M059J (cell line): ENCODE results near the gene GPR157. TPM values are rescaled to one million over a fixed set of nuclear protein-coding genes. Genes with fewer than 3 reads are reported as not detected.

Experiments used
- DNase-seq: peaks from one replicate; pipeline ENCODE4 v3.0.0-alpha.2; 2012; ENCODE audit warnings: low read depth
- total RNA-seq: library from RNA; depleted of rRNA; stranded (reverse); fragments of >200 nt; shearing (Covaris generic); gene quantifications from 2 replicates; pipeline ENCODE4 v1.2.3, GENCODE V29; 2014

Gene GPR157
- total RNA-seq, 1 experiment from 2014 or later = 2.9 TPM

DNA sequence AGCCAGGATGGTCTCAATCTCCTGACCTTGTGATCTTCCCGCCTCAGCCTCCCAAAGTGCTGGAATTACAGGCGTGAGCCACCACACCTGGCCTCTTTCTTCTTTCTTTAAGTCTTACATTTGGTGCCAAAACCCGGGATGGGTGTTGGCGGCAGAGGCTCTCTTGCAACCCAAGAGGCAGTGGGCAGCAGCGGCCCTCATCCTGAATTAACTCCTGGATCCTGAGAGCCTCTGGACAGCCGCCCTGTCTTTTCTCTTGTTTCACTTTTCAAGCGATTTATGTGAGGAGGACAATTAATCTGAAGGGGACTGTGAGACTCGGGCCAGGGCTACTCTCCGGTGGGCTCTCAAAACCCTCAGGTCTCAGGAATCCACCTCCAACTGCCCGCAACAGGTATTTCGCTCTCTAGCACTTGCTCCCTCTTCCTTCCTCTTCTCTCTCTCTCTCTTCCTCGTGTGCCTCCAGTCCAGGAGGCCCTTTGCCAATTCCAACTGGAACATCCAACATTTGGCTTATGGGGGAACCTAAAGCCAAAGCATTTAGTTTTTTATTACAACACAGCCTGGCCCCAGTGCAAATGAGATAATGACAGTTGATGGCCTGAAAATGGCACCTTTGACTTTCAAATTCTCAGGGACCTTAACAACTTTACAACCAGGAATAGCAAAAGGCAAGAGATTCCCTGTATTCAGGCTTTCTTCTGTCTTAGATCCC is 41.3 kb downstream of the GPR157 start:
- no peak for DNase-seq

DNA sequence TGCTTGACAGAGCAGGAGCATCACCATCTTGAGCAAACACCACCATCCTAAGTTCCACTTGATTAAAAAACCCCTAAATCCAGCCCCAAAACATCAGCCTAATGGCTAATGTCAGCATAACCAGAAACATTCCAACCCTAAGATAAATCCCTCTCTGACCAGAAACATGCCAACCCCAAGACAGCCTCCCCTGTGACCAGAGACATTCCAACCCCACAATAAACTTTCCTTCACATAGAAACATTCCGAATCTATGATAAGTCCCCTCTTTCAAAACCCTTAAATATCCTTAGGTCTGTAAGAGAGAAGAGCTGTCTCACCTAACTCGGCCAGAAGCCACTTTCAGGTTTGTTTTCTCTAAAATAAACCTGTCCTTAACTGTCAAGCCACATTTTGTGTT is 42.1 kb downstream of the GPR157 start:
- peak; percentile 80 for DNase-seq

DNA sequence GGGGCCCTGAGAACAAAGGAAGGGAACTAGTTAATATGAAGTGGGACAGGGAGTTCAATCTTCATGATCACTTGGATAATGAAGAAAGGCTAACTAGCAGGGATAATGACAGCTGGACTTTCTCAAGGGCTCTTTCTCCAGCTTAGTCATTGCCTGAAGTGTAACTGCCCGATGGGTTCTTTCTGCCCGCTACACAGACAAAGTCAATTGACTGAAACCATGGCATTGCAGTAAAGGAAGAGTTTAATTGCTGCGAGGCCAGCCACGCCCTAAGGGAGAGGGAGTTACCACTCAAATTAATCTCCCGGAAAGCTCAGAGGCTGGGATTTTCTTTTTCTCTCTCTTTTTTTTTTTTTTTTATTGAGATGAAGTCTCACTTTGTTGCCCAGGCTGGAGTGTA is 42.9 kb downstream of the GPR157 start:
- peak; percentile 83 for DNase-seq

DNA sequence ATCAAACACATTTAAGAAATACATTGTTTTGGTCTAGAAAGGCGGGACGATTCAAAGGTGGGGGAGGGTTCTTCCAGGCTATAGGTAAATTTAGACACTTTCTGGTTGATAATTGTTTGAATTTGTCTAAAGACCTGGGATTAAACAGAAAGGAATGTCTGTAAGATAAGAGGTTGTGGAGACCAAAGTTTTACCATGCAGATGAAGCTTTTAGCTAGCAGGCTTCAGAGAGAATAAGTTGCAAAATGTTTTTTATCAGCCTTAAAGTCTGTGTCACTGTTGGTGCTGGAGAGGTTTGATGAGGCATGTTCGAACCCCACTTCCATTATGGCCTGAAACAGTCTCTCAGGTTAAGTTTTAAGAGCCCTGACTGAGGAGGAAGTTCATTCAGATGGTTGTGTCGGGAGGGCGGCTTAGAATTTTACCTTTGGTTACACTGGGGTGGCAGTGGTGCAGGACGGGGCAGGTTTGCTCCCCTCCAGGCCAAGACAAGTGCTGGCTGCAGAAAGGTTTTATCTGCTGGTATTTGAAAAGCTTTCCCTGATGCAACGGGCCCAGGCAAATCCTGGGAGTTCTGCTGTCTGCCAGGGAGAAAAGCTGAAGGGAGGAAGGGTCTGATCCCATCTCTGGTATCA is 43.5 kb downstream of the GPR157 start:
- DNase-seq = no peak

DNA sequence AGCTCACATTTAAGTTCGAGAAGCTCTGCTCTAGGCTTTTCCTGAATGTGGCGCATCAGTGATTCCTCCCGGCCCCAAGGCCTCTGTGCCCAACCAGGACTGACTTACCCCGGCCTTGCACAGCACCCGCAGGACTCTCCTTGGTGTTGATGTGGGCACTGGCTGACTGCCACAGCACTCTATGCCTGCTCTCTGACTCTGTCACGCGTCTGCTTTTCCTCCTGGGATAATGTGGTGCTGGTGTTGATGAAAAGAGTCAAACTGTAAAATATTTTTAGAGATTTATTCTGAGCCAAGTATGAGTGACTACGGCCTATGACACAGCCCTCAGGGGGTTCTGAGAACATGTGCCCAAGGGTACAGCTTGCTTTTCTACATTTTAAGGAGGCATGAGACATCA is 44.0 kb downstream of the GPR157 start:
- DNase-seq = peak; percentile 97

DNA sequence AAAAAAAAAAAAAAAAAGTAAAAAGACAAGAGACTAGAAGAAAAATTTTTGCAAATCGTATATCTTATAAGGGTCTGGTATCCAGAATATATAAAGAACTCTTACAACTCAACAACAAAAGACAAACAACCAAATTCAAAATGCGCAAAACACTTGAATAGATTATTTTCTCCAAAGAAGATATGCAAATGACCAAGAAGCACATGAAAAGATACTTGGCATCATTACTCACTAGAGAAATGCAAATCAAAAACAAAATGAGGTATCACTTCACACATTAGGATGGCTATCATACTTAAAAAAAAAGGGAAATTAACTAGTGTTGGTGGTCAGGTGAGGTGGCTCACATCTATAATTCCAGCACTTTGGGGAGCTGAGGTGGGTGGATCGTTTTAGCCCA is 47.4 kb downstream of the GPR157 start:
- DNase-seq = no peak

DNA sequence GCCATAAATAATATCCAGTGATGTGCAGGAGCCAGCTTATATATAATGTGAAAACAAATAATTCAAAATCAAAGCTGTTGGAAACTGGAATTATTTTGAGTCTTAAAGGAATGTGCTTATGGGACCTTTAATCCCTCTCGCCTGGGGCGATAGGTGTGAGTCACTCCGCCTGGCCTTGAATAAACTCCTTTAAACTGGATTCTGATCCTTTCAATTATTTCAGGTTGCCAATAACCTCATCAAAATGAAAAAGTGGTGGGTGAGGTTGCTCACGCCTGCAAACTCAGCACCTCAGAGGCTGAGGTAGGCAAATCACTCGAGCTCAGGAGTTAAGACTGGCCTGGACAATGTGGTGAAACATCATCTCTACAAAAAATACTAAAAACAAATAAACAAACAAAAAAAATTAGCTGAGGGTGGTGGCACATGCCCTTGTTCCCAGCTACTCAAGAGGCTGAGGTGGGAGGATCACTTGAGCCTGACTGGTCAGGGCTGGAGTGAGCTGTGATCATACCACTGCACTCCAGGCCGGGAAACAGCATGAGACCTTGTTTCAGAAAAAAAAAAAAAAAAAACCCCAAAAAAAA is 48.1 kb downstream of the GPR157 start:
- DNase-seq = peak; percentile 96

DNA sequence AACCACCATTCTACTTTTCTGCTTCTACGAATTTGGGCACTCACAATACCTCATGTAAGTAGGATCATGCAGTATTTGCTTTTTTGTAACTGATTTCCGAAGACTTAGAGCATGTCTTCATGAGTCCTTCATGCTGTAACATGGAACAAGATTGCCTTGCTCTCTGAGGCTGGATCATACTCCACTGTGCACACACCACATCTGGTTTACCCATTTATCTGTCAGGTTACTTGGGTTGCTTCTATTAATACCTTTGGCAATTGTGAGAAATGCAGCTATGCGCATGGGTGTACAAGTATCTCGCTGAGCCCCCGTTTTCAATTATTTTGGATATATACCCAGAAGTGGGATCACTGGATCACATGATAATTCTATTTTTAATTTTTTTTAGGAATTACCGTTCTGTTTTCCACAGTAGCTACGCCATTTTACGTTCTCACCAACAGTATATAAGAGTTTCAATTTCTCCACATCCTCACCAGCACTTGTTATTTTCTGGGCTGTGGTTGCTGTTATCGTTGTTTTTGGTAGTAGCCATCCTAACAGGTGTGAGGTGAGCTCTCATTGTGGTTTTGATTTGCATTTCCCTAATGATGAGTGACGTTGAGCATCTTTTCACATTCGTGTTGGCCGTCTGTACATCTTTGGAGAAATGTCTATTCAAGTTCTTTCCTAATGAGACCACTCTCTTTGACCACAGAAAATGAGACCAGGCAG is 48.8 kb downstream of the GPR157 start:
- no peak for DNase-seq

DNA sequence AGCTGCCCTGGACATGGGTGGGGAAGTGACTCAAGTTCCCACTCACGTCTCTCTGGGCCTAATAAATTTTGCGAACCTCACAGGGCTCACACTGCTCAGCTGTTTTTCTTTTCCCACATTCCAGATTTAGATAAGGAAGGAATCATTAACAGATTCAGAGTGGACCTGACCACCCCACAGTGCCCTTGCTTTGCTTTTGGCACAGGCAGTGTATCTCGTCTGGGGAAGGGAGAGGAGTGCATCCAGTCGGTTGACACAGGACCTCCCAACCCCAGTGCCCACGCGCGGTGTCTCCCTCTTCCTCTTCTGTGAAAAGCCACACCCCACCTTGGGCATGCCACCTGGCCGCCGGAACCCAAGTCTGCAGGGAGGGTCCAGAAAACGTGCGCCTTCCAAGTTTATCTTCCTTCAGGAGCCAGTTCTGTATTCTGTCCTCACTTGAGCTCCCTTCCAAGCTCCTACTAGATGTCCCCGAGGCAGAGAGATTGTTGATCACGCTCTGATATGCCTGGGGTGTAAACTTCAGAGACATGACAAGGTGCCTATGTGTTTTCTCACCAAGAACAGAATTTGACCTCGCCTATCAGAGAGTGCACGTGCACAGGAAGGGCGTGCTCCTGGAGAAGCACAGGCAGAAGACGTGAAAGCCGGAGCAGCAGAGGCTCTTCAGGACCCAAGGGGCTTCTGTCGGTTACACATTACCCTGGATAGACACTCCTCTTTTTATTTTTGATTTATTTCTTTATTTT is 50.0 kb downstream of the GPR157 start:
- DNase-seq = peak; percentile 59

DNA sequence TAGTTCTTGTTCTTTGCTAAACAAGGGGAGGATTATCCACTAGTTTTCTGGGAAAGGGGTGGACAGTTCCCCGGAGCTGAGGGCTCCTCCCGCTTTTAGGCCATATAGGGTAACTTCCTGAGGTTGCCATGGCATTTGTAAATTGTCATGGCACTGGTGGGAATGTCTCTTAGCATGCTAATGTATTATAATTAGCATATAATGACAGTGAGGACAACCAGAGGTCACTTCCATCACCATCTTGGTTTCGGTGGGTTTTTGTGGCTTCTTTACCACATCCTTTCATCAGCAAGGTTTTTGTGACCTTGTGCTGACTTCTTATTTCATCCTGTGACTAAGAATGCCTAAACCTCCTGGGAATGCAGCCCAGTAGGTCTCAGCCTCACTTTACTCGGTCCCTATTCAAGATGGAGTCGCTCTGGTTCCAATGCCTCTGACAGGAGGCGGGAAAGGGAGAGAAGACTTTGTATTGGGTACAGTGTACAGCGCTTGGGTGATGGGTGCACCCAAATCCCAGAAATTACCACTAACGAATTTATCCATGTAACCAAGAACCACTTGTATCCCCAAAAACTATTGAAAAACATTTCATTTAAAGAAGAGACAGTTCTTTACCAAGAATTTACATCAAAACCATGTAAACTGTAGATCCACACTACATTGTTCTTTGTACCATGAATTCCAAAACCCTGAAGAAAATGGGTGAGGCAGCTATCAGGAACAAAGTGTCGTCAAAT is 50.7 kb downstream of the GPR157 start:
- DNase-seq = peak; percentile 99

DNA sequence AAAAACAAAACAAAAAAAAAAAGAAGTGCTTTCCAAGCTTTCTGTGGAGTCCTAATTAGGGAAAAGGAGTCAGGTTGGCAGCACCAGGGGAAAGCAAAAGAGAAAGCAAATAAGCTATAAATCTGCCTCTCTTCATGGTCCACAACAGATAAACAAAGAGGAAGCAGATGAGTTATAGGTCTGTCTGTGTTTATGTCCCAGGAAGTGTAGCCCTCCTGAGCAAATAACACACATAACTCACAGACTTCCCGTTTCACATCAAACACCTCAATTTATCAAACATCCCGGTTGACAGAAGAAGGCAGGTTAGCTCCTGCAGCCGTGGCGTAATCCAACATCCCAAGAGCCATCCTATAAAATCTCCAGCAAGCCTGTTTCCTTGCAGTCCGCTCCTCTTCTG is 53.9 kb downstream of the GPR157 start:
- DNase-seq = peak; percentile 70

DNA sequence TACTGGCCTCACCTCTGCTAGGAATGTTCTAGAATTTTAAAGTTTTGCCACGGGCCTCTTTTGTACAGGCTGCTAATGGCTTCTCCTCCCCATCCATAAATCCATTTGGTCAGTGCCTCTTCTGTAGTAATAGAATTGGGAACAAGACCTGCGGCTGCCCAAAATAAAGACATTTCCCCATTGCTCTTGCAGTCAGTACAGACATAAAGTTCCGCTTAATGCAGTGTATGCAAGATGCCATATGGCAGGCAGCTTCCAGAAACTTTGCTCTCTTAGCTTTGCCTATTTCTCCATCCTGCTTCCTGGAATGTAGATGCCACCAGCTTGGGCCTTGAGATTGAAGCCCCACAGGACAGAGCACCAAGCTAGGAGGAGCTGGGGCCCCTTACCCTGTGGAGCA is 55.8 kb downstream of the GPR157 start:
- DNase-seq = no peak

DNA sequence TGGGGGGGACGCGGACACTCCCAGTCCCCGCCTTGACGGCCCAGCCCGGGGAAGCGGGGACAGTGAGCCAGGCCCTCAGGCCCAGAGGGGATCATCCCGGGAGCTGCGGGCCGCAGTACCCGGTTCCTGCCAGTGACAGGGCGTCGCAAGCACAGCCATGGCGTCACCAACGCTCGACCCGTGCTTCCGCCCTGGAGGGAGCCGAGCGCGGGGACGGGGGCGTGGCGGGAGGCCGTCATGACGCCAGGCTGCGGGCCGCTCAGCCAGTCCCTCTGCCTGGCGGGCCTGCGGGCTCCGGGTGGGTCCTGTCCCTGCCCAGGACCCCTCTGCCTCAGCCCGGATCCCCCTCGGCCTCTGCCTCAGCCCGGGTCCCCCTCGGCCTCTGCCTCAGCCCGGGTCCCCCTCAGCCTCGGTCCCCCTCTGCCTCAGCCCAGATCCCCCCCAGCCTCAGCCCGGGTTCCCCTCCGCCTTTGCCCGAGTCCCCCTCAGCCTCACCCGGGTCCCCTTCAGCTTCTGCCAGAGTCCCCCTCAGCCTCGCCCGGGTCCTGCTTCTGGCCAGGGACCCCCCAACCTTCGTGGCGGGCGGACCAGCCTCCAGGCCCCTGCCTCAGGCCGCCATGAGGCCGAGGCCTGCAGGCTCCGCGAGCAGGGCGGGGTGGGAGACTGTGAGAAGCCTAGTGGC is 57.2 kb downstream of the GPR157 start:
- no peak for DNase-seq

DNA sequence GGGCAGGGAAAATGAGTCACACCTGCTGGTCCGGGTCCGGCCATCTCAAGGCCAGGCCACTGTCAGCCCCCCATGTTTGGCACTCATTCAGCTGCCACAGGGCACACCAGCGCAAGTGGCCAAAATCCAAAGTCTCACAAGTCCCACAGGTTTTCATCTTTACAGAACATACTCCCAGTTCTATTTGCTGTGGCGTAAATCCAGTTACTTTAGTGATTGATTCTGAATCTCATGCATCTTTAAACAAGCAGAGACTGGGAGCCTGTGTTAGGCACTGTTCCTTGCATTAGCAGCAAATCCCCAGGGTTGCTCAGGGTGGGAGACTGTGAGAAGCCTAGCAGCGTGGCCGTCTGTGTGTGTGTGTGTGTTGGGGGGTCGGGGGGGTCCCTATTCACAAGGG is 58.4 kb downstream of the GPR157 start:
- DNase-seq = no peak

DNA sequence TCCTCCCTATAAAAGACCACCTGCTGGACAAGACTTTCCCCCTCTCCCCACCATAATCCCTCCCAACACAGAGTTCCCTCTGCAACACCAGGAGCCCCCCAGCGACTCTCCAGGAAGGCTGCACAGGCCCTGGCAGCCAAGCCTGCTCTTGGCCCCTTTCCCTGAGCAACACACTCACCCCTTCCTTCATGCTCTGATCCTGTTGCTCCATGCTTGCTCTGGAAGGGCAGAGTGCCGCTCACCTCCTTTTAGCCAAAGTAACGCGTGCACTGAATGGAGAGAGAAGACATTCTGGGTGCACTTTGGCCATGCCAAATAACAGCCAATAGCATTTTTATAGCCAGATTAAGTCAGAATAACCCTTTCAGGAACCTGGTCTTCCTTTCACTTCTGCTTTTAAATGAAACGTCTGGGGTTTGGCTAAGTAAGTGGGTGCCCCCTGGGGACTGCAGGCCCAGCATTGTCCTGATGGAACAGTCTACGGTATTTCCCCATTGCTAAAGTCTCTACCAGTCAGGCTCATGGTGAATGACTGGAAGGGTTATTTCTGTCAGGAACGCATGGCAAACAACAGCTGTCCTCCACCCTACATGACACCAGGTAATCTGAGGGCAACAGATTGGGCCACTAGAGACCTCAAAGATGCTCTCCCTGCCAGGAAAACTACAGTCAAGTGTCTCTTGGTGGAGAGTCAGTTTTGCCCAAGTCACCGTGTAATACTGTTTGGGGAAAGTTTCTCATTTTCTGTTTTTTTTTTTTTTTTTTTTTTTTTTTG is 59.4 kb downstream of the GPR157 start, which contains the start of gene SLC2A5:
Gene SLC2A5 (minus strand): TSS at position 310 of the 775 bp plus-strand sequence. CDS start 99 bp downstream, at position 211.
- DNase-seq = no peak

DNA sequence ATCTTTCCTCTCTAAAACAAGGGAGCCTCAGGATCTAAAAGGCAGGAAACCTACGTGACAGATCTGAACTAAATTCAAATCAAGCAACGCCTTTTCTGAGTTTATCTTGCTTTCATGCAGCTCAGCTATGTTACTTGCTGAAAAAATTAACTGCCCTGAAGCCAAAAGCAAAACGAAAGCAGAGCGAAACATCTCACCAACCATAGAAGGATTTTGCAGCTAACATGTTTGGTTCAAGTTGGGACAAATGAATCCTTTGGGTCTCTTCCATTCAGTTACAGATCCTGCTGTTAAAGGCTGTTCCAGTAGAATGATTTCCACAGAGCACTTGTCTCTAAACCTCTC is 59.9 kb downstream of the GPR157 start:
- peak; percentile 20 for DNase-seq

DNA sequence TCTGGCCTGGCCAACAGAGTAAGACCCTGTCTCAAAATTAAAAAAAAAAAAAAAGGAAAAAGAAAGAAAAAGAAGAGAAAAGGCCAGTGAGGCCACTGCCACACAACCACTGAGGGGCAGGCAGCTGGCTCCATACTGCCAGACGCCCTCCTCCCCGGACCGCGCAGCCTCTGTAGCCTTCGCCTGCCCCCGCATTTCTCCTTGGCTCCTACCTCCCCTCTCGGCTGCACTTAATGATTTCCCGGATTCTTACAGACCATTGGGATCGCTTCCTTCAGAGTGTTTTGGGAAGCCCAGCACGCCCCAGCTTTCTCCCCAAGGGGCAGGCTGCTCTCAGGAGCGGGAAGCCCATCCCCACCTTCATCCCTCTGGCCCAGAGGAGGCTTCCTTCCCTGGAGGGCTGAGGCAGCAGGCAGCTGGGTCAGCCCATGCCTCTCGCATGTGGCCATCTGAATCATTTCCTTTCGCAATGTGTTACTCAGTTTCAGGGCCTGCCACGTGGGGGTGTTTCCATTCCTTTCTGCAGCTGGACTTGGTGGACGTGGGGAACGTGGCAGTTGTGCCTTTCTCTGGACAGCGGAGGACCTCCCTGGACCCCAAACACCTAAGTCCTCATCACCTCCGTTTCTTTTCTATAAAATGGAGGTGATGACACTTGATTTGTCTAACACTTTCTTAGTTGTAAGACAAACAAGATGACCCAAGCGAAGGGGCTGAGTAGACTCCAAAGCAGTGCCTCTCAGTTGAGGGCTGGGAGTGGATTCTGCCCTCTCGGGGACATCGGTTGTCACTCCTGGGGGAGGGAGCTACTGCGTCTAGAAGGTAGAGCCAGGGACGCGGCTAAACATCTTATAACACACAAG is 61.7 kb downstream of the GPR157 start:
- DNase-seq = peak; percentile 92

DNA sequence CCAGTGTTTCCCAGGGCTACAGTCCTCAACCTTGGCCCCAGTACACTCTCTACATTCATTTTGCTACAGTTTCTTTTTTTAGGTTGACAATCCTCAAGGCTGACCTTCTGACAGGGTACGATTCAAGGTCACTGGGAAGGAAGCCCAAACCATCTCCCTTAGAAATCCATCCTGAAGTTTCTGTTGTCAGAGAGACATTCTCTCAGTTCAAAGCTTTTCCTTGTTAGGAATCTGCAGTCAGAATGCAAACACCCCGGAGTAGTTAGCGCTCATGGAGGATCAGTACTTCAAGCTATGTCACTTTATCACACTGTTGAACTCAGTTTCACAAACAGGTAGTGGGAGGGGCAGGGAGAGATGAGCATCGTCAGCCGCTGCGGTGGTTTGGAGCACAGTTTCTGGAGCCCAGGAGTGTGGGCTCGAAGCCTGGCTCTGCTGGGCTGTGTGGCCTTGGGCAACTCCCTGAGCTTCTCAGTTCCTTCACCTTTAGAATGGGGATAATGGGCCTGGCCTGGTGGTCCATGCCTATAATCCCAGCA is 63.6 kb downstream of the GPR157 start:
- no peak for DNase-seq

DNA sequence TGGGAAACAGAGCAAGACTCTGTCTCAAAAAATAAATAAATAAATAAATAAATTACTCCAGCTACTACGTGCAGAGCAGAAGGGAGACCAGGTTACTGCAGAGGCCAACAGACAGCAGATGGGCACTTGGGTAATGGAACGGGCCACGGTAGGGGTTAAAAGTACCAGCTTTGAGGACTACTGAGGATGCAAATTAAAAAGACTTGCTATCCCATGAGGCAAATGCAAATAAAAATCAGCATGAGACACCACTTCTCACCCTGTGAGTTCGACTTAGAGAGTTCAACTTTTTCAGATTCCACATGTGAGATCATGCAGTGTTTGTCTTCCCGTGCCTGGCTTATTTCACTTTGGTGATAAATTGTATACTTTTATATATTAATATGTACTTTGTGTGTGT is 66.1 kb downstream of the GPR157 start:
- no peak for DNase-seq
